OCI-LY3 (cell line): Measurements from ENCODE around the gene AFAP1L1.

Source experiments
- H2AFZ ChIP-seq: fragments of 200-600, 300-600 bp; shearing (Covaris generic); 2 replicates; pipeline ENCODE4 v1.6.0; 2014; ENCODE audit warnings: antibody characterized with exemption, low read depth, low read length
- H3K27ac ChIP-seq: fragments of 200-600, 300-600 bp; sonication (generic); 2 replicates; pipeline ENCODE4 v1.5.1; 2014; ENCODE audit warnings: mild to moderate bottlenecking, low read length, moderate library complexity, mixed read lengths
- H3K27me3 ChIP-seq: fragments of 200-600, 300-600 bp; sonication (generic); 2 replicates; pipeline ENCODE4 v1.6.1; 2014; ENCODE audit warnings: low read depth, low read length, mixed read lengths
- H3K36me3 ChIP-seq: fragments of 200-600, 300-600 bp; sonication (generic); replicated peaks from 2 replicates; pipeline ENCODE3; 2014; ENCODE audit warnings: low read depth, low read length, mixed read lengths
- H3K4me1 ChIP-seq: fragments of 300-600, 200-600 bp; sonication (generic); 2 replicates; pipeline ENCODE4 v1.6.1; 2014; ENCODE audit warnings: low read length, mixed read lengths
- H3K4me2 ChIP-seq: fragments of 200-600, 300-600 bp; sonication (generic); 2 replicates; pipeline ENCODE4 v1.6.1; 2014; ENCODE audit warnings: low read length, mixed read lengths
- H3K4me3 ChIP-seq: fragments of 300-600, 200-600 bp; sonication (generic); 2 replicates; pipeline ENCODE4 v1.5.1; 2014; ENCODE audit warnings: antibody characterized with exemption, mild to moderate bottlenecking, low read length, moderate library complexity
- H3K79me2 ChIP-seq: fragments of 300-600, 200-600 bp; shearing (Covaris generic); 2 replicates; pipeline ENCODE4 v1.6.1; 2014; ENCODE audit warnings: mild to moderate bottlenecking, low read length, mixed read lengths
- H3K9ac ChIP-seq: fragments of 300-600, 200-600 bp; shearing (Covaris generic); 2 replicates; pipeline ENCODE4 v1.6.0; 2014; ENCODE audit warnings: mild to moderate bottlenecking, low read length, moderate library complexity
- H3K9me3 ChIP-seq: fragments of 200-600, 300-600 bp; shearing (Covaris generic); 2 replicates; pipeline ENCODE4 v1.6.1; 2014; ENCODE audit warnings: low read length, mixed read lengths; ENCODE audit not compliant: insufficient read depth
- H4K20me1 ChIP-seq: fragments of 200-600, 300-600 bp; sonication (generic); 2 replicates; pipeline ENCODE4 v1.6.1; 2016; ENCODE audit warnings: low read length, mixed read lengths; ENCODE audit not compliant: insufficient read depth
- EZH2phosphoT487 ChIP-seq: fragments of 200-600 bp; shearing (Covaris generic); IDR thresholded peaks from 2 replicates; pipeline ENCODE4 v1.6.1; 2018; ENCODE audit warnings: antibody characterized with exemption, mixed run types, low read depth
- TF ChIP-seq, protein P1 (sequence below): fragments of 200-600, 300-600 bp; sonication (generic); IDR thresholded peaks from 2 replicates; pipeline ENCODE4 v1.5.1; 2014; ENCODE audit warnings: antibody characterized with exemption, low read length, low read depth

AFAP1L1 gene

DNA sequence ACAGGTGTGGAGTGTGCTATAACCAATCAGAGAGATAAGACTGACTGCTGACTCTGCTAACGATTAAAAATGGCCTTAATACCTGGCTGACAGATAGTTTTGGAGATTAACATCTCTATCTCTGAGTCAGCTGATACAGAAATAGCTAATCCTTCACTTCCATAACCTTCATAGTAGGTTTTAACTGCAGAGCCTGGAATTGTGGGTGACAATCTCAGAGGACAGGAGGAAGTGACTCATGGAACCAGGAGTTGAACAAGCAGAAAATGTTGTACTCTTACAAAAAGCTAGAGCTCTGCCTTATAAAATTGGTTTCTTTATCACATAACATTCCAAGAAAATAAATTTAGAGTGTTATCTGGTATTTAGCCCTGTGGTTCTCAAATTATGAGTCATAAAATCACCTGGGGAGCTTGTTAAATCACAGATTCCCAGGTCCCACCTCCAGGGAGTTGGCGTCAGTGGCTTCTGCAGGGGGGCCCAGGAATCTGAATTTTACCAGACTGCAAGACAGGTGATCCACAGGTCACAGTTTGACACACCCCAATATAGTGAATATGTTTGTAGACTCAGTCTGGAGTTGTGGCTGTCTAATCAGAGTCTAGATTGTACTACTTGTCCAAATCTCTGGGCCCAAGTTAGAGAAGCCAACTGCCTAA is 44.4 kb upstream of the AFAP1L1 start:
- H3K36me3 ChIP-seq: no peaks in the 10 kb centered on the region
- TF ChIP-seq, protein P1, sequence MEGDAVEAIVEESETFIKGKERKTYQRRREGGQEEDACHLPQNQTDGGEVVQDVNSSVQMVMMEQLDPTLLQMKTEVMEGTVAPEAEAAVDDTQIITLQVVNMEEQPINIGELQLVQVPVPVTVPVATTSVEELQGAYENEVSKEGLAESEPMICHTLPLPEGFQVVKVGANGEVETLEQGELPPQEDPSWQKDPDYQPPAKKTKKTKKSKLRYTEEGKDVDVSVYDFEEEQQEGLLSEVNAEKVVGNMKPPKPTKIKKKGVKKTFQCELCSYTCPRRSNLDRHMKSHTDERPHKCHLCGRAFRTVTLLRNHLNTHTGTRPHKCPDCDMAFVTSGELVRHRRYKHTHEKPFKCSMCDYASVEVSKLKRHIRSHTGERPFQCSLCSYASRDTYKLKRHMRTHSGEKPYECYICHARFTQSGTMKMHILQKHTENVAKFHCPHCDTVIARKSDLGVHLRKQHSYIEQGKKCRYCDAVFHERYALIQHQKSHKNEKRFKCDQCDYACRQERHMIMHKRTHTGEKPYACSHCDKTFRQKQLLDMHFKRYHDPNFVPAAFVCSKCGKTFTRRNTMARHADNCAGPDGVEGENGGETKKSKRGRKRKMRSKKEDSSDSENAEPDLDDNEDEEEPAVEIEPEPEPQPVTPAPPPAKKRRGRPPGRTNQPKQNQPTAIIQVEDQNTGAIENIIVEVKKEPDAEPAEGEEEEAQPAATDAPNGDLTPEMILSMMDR: no peak
- TF ChIP-seq EZH2phosphoT487: no peak
- no peaks in the 10 kb centered on the region for H3K4me1 ChIP-seq
- H3K9ac ChIP-seq: no peak overlapping the region
- no peaks in the 10 kb centered on the region for H3K9me3 ChIP-seq
- no peaks in the 10 kb centered on the region for H4K20me1 ChIP-seq
- H3K79me2 ChIP-seq: no peaks in the 10 kb centered on the region
- no peak overlapping the region for H3K4me3 ChIP-seq
- H3K4me2 ChIP-seq: no peak overlapping the region
- peaks cover 22% of the 10 kb centered on the region for H3K27me3 ChIP-seq
- no peak overlapping the region for H2AFZ ChIP-seq
- no peak overlapping the region for H3K27ac ChIP-seq

DNA sequence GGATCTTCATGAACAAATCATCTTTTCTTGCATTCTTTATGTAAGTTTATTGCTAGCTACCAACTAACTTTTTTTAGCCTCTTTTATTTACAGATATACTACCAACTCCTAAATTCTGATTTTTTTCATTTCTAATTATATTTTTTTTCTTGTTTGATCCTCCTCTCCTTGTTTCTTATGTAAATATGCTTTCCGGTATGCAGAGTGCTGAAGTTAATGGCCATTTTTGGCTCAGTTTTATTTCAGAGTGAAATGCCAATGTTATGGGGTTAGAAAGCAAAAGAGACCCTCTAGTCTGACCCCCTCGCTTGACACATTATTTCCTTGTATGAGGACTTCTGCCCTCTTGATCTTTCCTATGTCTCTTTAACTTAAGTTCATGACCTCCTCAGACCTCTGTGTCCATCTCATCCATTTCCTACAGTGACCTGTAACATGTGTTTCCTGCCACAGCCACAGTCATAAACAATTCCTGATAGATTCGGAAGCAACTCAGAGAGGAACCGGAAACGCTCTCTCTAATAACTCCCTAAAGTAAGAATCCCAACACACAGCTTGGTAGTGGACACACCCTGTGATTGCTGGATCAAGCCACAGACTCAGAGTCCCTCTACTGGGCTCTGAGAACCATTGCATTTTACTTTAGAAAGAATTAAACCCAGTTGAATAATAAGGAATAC is 42.9 kb upstream of the AFAP1L1 start:
- H3K27ac ChIP-seq: no peak overlapping the region
- no peaks in the 10 kb centered on the region for H4K20me1 ChIP-seq
- no peak for TF ChIP-seq EZH2phosphoT487
- TF ChIP-seq, protein P1: no peak

DNA sequence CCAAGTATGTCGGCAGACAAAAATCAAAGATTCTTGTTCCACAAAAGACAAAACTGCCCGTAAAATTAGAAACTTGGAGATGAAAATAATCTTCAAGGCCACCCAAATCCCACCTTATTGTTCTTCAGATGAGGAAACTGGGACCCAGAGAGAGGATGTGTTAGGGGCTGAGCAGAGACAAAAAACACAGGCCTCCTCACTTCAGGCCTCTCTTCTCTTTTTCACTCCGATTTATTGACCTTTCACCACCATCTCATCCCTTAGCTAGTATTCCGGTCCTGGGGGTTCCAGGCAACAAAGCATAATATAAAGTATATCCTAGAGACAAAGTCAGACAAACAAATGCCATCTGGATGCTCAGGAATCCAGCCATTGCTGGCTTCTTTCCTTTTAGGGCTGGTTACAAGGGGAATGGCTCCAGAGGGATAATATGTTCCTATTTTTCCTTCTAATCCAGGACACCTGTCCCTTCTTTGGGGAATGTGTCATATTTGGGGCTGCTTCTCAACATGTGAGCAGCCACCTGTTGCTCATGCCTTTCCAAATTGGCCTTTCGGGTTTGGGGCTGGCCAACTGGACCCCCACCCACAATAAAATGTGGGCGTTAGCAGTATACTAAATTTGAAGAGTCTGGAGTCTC is 42.2 kb upstream of the AFAP1L1 start:
- H3K27ac ChIP-seq: no peak overlapping the region
- TF ChIP-seq, protein P1: no peak
- TF ChIP-seq EZH2phosphoT487: no peak

More for the DNA sequence above, 42.9 kb upstream of the AFAP1L1 start:
- Histone ChIP-seq H3K79me2 (no peaks in the 10 kb centered on the region), H3K9ac (no peak overlapping the region), H3K4me3 (no peak overlapping the region), H3K4me2 (no peak overlapping the region), H3K4me1 (no peaks in the 10 kb centered on the region), H3K36me3 (no peaks in the 10 kb centered on the region), H2AFZ (no peak overlapping the region), H3K27me3 (peaks cover 35% of the 10 kb centered on the region), H3K9me3 (no peaks in the 10 kb centered on the region)

DNA sequence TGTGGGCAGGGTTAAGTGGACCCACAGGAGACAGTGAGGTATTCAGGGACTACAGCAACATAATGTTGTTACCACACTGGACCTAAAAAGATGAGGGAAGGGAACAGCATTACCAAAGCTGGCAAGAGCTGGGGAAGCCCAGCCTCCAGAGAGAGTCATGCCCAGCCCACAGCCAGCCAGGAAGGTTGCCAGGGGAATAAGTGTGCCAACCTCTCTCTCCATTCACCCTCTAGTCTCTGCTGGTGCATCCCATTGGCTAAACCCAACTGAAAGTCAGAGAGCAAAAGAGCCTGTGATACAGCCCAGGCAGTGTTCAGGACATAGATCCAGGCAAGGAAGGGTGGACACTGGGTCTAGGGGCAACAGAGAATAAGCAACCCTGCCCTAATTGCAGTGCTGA is 35.8 kb upstream of the AFAP1L1 start:
- H2AFZ ChIP-seq: no peak overlapping the region
- no peaks in the 10 kb centered on the region for H3K4me1 ChIP-seq
- peaks cover 37% of the 10 kb centered on the region for H3K27me3 ChIP-seq
- no peaks in the 10 kb centered on the region for H4K20me1 ChIP-seq
- H3K9me3 ChIP-seq: no peaks in the 10 kb centered on the region
- H3K79me2 ChIP-seq: no peaks in the 10 kb centered on the region
- no peak overlapping the region for H3K4me2 ChIP-seq
- H3K9ac ChIP-seq: no peak overlapping the region
- no peak overlapping the region for H3K4me3 ChIP-seq
- no peaks in the 10 kb centered on the region for H3K36me3 ChIP-seq
- TF ChIP-seq, protein P1: no peak
- H3K27ac ChIP-seq: no peak overlapping the region

More for the DNA sequence above, 42.2 kb upstream of the AFAP1L1 start:
- Histone ChIP-seq H2AFZ (no peak overlapping the region), H4K20me1 (no peaks in the 10 kb centered on the region), H3K36me3 (no peaks in the 10 kb centered on the region), H3K9ac (no peak overlapping the region), H3K9me3 (no peaks in the 10 kb centered on the region), H3K79me2 (no peaks in the 10 kb centered on the region), H3K4me1 (no peaks in the 10 kb centered on the region), H3K4me2 (no peak overlapping the region), H3K4me3 (no peak overlapping the region), H3K27me3 (peaks cover 42% of the 10 kb centered on the region)
